GM12878 (cell line): ENCODE measurements around the gene EPHA4. TPM values are rescaled to one million over a fixed set of nuclear protein-coding genes. Genes with fewer than 3 reads are reported as not detected.

Experiments
- ATAC-seq: fragments of 200-7000 bp; cut with Tn5 transposase; 3 replicates; pipeline ENCODE4 v1.9.1; 2020; ENCODE audit warnings: mild to moderate bottlenecking, moderate library complexity
- BruUV-seq: library from RNA; stranded (reverse); fragments of 400-500 nt; replicated peaks from 2 replicates; lab custom pipeline; 2021; lab: Mats Ljungman, UMichigan
- CTCF ChIA-PET: fragments of 300-600 bp; sonication (Branson Sonifier 250); formaldehyde crosslinking; extraction: SDS; loops from one replicate; lab custom pipeline; 2021; ENCODE audit warnings: inconsistent platforms; lab: Yijun Ruan, JAX
- POLR2A ChIA-PET: fragments of 350-600 bp; formaldehyde crosslinking; extraction: SDS; loops from one replicate; lab custom pipeline; 2021; ENCODE audit warnings: inconsistent platforms; lab: Charles Lee
- RAD21 ChIA-PET: fragments of 300-600 bp; sonication (Branson Sonifier 250); formaldehyde crosslinking; loops from one replicate; lab custom pipeline; 2023; ENCODE audit warnings: antibody characterized with exemption; ENCODE audit not compliant: unreplicated experiment; lab: Charles Lee
- SMC1A ChIA-PET: fragments of 300-600 bp; sonication (Branson Sonifier 250); formaldehyde crosslinking; loops from one replicate; lab custom pipeline; 2023; ENCODE audit not compliant: unreplicated experiment, uncharacterized antibody; lab: Charles Lee
- DNase-seq: peaks from one replicate; pipeline ENCODE4 v3.0.0-alpha.2; 2011; ENCODE audit warnings: low read depth, low spot score
- FAIRE-seq: peaks from 3 replicates; lab custom pipeline; 2011; peaks lifted over from hg19 to GRCh38; lab: Jason Lieb, UNC
- H2AFZ ChIP-seq: 2 replicates; pipeline ENCODE4 v1.6.0; 2011; ENCODE audit warnings: low read depth, low read length, control low read depth; ENCODE audit not compliant: control insufficient read depth
- H3K27ac ChIP-seq: 2 replicates; pipeline ENCODE4 v1.5.1; 2011; ENCODE audit warnings: control low read depth; ENCODE audit not compliant: control insufficient read depth, insufficient read depth
- H3K27me3 ChIP-seq, 2 experiments: replicated peaks in 1 of 2; 2 replicates each; pipeline versions ENCODE4 v1.6.0 to v1.6.1; 2011; ENCODE audit warnings: low read length in 1 of 2; ENCODE audit not compliant: control insufficient read depth in 2 of 2, insufficient read depth in 2 of 2
- H3K36me3 ChIP-seq, 2 experiments: 2 replicates each; pipeline ENCODE4 v1.5.1; 2011; ENCODE audit warnings: low read length in 1 of 2; ENCODE audit not compliant: control insufficient read depth in 2 of 2, insufficient read depth in 2 of 2
- H3K4me1 ChIP-seq: 2 replicates; pipeline ENCODE4 v1.6.1; 2011; ENCODE audit warnings: mild to moderate bottlenecking, low read length, moderate library complexity, mixed read lengths; ENCODE audit not compliant: control insufficient read depth, insufficient read depth
- H3K4me2 ChIP-seq: 2 replicates; pipeline ENCODE4 v1.6.0; 2011; ENCODE audit warnings: control low read depth; ENCODE audit not compliant: control insufficient read depth, insufficient read depth
- H3K4me3 ChIP-seq: fragments of 200-600 bp; sonication (generic); 2 replicates; pipeline ENCODE4 v1.5.1; 2016
- H3K79me2 ChIP-seq: 2 replicates; pipeline ENCODE4 v1.6.0; 2011; ENCODE audit warnings: low read length; ENCODE audit not compliant: control insufficient read depth, insufficient read depth
- H3K9ac ChIP-seq: 2 replicates; pipeline ENCODE4 v1.8.0; 2011; ENCODE audit warnings: low read length, control low read depth, mixed read lengths; ENCODE audit not compliant: control insufficient read depth, insufficient read depth
- H3K9me3 ChIP-seq: replicated peaks from 3 replicates; pipeline ENCODE4 v1.5.1; 2011; ENCODE audit warnings: mild to moderate bottlenecking, low read length; ENCODE audit not compliant: control insufficient read depth, insufficient read depth
- H4K20me1 ChIP-seq: 2 replicates; pipeline ENCODE4 v1.6.0; 2011; ENCODE audit not compliant: control insufficient read depth, insufficient read depth
- EZH2 ChIP-seq: IDR thresholded peaks from 2 replicates; pipeline ENCODE4 v1.6.1; 2012; ENCODE audit warnings: low read depth, mild to moderate bottlenecking, control low read depth, inconsistent platforms, low read length, borderline replicate concordance; ENCODE audit not compliant: control insufficient read depth
- KLF5 ChIP-seq: fragments of 450-650 bp; IDR thresholded peaks from 2 replicates; pipeline ENCODE4 v1.6.1; 2014; ENCODE audit warnings: mild to moderate bottlenecking; ENCODE audit not compliant: partially characterized antibody
- MYB ChIP-seq: fragments of 150-350 bp; IDR thresholded peaks from 2 replicates; pipeline ENCODE4 v1.6.1; 2014; ENCODE audit warnings: mild to moderate bottlenecking, low read depth, low read length, borderline replicate concordance
- ZNF384 ChIP-seq: IDR thresholded peaks from 2 replicates; pipeline ENCODE4 v1.6.1; 2012; ENCODE audit warnings: low read depth, mild to moderate bottlenecking, low read length, improper control_type of control experiment, borderline replicate concordance
- ZSCAN29 ChIP-seq: fragments of 450-650 bp; IDR thresholded peaks from 2 replicates; pipeline ENCODE4 v1.6.1; 2017; ENCODE audit warnings: mild to moderate bottlenecking, moderate library complexity
- WGBS: methylation state at CpG from one replicate; pipeline ENCODE4 v1.1.6; 2016; ENCODE audit warnings: low lambda C conversion rate; ENCODE audit not compliant: insufficient replicate concordance, insufficient coverage; ENCODE audit errors: missing lambda C conversion rate; 5-methylcytosine and 5-hydroxymethylcytosine counted together
- in situ Hi-C: fragments of 300-500 bp; cut with MboI; formaldehyde crosslinking; loops from 9 replicates; pipeline ENCODE4 v1.14.3; 2018; ENCODE audit warnings: mixed read lengths
- intact Hi-C: fragments of 100-400 bp; cut with micrococcal nuclease; formaldehyde crosslinking; loops from one replicate; pipeline ENCODE4 v1.14.2; 2022; ENCODE audit not compliant: unreplicated experiment
- polyA plus RNA-seq, 11 experiments: library from polyadenylated mRNA; depleted of rRNA in 4 of 11; unstranded in 6 of 11; stranded (reverse) in 5 of 11; fragments of >200 nt; fragmentation: Nextera tagmentation in 4 of 11; fragmentation: Illumina TruSeq in 1 of 11; extraction: Ambion mirVana in 4 of 11; extraction: Trizol in 1 of 11; gene quantifications; 1 replicate in 1 of 11; 2 replicates in 10 of 11; pipeline versions ENCODE4 v1.2.1 to v1.2.3, GENCODE V29; 2011 to 2016; ENCODE audit warnings: inconsistent platforms in 2 of 11, missing spikeins in 2 of 11, low read depth in 1 of 11
- total RNA-seq, 4 experiments: library from RNA; depleted of rRNA in 3 of 4; stranded (reverse); fragments of >200 nt in 3 of 4; fragmentation: Illumina TruSeq in 1 of 4; extraction: Trizol in 1 of 4; gene quantifications; 2 replicates each; pipeline versions ENCODE4 v1.2.1 to v1.2.3, GENCODE V29; 2013 to 2021
- TF ChIP-seq, protein P1 (sequence below): fragments of 450-650 bp; IDR thresholded peaks from 2 replicates; pipeline ENCODE4 v1.6.1; 2017; ENCODE audit warnings: mild to moderate bottlenecking, moderate library complexity

The EPHA4 gene
- total and polyA plus RNA-seq, 10 of the 15 experiments (the other 5 are each of a cell fraction or from before 2014, with no cell fraction given), result 0.06 to 1.5 (median 0.33) TPM; not detected in 1

DNA sequence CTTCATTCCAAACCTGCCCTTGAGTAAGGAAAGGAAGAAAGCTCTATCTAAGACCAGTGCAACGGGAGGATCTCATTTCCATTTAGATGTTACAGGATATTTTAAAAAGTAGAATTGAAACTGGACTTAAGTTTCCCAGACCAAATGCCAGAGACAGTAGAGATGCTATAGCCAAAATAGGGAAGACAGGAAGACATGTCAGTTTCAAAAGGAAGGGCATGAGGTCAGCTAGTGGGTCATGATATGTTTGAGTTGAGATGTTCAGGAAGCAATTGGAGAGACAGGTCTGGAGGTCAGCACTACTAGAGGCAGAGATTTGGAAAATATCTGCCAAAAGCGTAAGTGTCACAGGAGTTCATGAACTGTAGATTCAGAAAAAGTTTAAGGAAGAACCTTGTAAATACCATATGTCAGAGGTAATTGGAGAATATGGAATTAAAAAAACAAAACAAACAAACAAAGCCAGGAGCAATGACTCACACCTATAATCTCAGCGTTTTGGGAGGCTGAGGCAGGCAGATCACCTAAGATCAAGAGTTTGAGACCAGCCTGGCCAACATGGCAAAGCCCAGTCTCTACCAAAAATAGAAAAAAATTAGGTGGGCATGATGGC is 50.8 kb downstream of the EPHA4 start:
- Histone ChIP-seq H3K4me3 (no peak overlapping the region), H3K9ac (no peak overlapping the region), H3K27ac (no peak overlapping the region)
- ChIA-PET SMC1A (interaction anchor here (1.5 kb wide), 1 partner anchor 8 kb away, joined by 4 read pairs; no protein-coding TSS in a partner anchor), POLR2A (interaction anchor here (0.5 kb wide), 1 partner anchor 1571 kb away, joined by 3 read pairs; no protein-coding TSS in a partner anchor)
- BruUV-seq, result no TSS peak
- whole genome bisulfite sequencing, result 94% methylated on average over 3 of the region's 3 CpGs
- intact Hi-C loops, result no loop called here
- TF ChIP-seq ZSCAN29 (no peak), ZNF384 (no peak), EZH2 (no peak), MYB (no peak), KLF5 (no peak)
- TF ChIP-seq, protein P1, sequence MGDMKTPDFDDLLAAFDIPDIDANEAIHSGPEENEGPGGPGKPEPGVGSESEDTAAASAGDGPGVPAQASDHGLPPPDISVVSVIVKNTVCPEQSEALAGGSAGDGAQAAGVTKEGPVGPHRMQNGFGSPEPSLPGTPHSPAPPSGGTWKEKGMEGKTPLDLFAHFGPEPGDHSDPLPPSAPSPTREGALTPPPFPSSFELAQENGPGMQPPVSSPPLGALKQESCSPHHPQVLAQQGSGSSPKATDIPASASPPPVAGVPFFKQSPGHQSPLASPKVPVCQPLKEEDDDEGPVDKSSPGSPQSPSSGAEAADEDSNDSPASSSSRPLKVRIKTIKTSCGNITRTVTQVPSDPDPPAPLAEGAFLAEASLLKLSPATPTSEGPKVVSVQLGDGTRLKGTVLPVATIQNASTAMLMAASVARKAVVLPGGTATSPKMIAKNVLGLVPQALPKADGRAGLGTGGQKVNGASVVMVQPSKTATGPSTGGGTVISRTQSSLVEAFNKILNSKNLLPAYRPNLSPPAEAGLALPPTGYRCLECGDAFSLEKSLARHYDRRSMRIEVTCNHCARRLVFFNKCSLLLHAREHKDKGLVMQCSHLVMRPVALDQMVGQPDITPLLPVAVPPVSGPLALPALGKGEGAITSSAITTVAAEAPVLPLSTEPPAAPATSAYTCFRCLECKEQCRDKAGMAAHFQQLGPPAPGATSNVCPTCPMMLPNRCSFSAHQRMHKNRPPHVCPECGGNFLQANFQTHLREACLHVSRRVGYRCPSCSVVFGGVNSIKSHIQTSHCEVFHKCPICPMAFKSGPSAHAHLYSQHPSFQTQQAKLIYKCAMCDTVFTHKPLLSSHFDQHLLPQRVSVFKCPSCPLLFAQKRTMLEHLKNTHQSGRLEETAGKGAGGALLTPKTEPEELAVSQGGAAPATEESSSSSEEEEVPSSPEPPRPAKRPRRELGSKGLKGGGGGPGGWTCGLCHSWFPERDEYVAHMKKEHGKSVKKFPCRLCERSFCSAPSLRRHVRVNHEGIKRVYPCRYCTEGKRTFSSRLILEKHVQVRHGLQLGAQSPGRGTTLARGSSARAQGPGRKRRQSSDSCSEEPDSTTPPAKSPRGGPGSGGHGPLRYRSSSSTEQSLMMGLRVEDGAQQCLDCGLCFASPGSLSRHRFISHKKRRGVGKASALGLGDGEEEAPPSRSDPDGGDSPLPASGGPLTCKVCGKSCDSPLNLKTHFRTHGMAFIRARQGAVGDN, result no peak
- TF ChIP-seq, all 136 proteins: peak for 0
- DNase-seq (no peak), ATAC-seq (no peak), FAIRE-seq (no peak)
- in situ Hi-C loops, result no loop called here
- no peak overlapping the region for H3K4me2 ChIP-seq
- no peaks in the 10 kb centered on the region for H3K79me2 ChIP-seq
- peaks cover 27% of the 10 kb centered on the region for H3K4me1 ChIP-seq
- no peaks in the 10 kb centered on the region for H3K36me3 ChIP-seq
- CTCF ChIA-PET, result interaction anchor here (1.2 to 1.6 kb wide), 2 partner anchors 37 to 51 kb away, joined by 3 to 4 read pairs; partner anchors contain the start of gene EPHA4
- H3K9me3 ChIP-seq, result no peaks in the 10 kb centered on the region
- H4K20me1 ChIP-seq, result no peaks in the 10 kb centered on the region
- H2AFZ ChIP-seq, result no peak overlapping the region
- H3K27me3 ChIP-seq, result no peaks in the 10 kb centered on the region
- RAD21 ChIA-PET, result no interaction called here
